Upper lobe of right lung (tissue), 1 donor: Measurements from ENCODE around the gene LRRTM1. TPM values are rescaled to one million over a fixed set of nuclear protein-coding genes. Genes with fewer than 3 reads are reported as not detected.

Experiments used
- ATAC-seq: fragments of 200-7000 bp; cut with Tn5 transposase; one replicate; pipeline ENCODE4 v1.9.1; 2020; ENCODE audit warnings: mild to moderate bottlenecking, moderate library complexity
- DNase-seq: peaks from one replicate; pipeline ENCODE4 v3.0.0-alpha.2; 2020
- H3K27ac ChIP-seq: fragments of 200-600 bp; one replicate; pipeline ENCODE4 v1.8.0; 2022
- H3K27me3 ChIP-seq: fragments of 200-600 bp; one replicate; pipeline ENCODE4 v1.8.0; 2022; ENCODE audit warnings: mild to moderate bottlenecking
- H3K36me3 ChIP-seq: fragments of 200-600 bp; one replicate; pipeline ENCODE4 v1.8.0; 2022
- H3K4me1 ChIP-seq: fragments of 200-600 bp; one replicate; pipeline ENCODE4 v1.8.0; 2022
- H3K4me3 ChIP-seq: fragments of 200-600 bp; one replicate; pipeline ENCODE4 v1.8.0; 2022; ENCODE audit warnings: mild to moderate bottlenecking
- H3K9me3 ChIP-seq: fragments of 200-600 bp; one replicate; pipeline ENCODE4 v1.8.0; 2022
- CTCF ChIP-seq: fragments of 200-600 bp; IDR thresholded peaks from one replicate; pipeline ENCODE4 v1.8.0; 2022; ENCODE audit warnings: antibody characterized with exemption
- intact Hi-C: fragments of 100-400 bp; cut with DNase I; formaldehyde crosslinking; loops from one replicate; pipeline ENCODE4 v1.11.0; 2022
- total RNA-seq: library from RNA; stranded (reverse); fragmentation: NEBNext Ultra II Directional; extraction: Animal tissue kit (Norgen Biotek cat#: 25700); gene quantifications from one replicate; pipeline ENCODE4 v1.2.1, GENCODE V29; 2021
- donor health status: DM: no; HTN: yes; CAD: no; lungs with severe emphysema.

LRRTM1 gene
- total RNA-seq, 1 donor from 2014 or later = not detected

DNA sequence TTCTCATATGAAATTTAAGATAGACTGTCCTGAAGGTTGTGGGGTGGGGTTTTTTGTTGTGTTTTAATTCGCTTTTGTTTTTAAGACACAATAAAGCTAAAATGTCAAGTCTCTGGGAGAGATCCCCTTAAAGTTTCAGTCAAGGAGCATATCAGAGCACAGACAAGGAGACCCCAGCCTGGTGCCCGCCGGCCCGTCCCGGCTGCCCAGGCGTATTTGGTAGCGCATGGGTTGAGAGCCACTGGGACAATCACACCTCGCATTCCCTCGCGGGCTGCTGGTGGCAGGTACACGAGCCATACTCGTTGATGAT, 2.6 kb downstream of the LRRTM1 start:
- DNase-seq (no peak), ATAC-seq (no peak)
- intact Hi-C loops = no loop called here
- peaks cover 56% of the 10 kb centered on the region for H3K27me3 ChIP-seq
- H3K4me1 ChIP-seq = peaks cover 12% of the 10 kb centered on the region
- no peaks in the 10 kb centered on the region for H3K9me3 ChIP-seq
- H3K27ac ChIP-seq = no peak overlapping the region
- TF ChIP-seq CTCF = no peak
- H3K4me3 ChIP-seq = no peak overlapping the region
- no peaks in the 10 kb centered on the region for H3K36me3 ChIP-seq

DNA sequence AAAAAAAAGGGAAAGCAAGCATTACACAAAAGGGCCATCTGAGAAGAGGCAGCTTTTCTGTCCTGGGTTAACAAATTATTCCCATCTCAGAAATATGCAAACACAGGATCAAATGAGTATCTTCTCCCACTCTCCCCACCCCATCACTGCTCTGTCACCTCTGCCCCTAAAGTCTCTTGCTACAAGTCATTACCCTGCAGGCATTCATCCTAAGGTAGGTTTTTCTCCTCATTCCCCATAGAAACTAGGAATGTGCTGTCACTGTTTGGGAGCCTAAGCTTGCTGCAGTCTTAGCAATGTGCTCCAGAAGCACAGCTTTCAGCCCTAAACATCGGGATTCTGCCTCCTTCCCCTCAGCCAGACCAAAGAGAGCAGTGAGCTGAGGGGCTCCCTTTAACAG, 3.6 kb downstream of the LRRTM1 start:
- H3K27me3 ChIP-seq = peaks cover 52% of the 10 kb centered on the region
- TF ChIP-seq CTCF = no peak
- no peaks in the 10 kb centered on the region for H3K36me3 ChIP-seq
- intact Hi-C loops = no loop called here
- no peaks in the 10 kb centered on the region for H3K9me3 ChIP-seq
- ATAC-seq (no peak), DNase-seq (no peak)
- H3K4me1 ChIP-seq = peaks cover 12% of the 10 kb centered on the region
- no peak overlapping the region for H3K27ac ChIP-seq
- no peak overlapping the region for H3K4me3 ChIP-seq

- DNase-seq (no peak), ATAC-seq (no peak)
- Histone ChIP-seq H3K36me3 (no peaks in the 10 kb centered on the region), H3K27me3 (peaks cover 46% of the 10 kb centered on the region), H3K27ac (no peak overlapping the region), H3K9me3 (no peaks in the 10 kb centered on the region), H3K4me3 (no peak overlapping the region), H3K4me1 (peaks cover 12% of the 10 kb centered on the region)
- intact Hi-C loops = no loop called here
- no peak for TF ChIP-seq CTCF
Observed at GRCh38 chr2:80300346-80300745, 4.2 kb downstream of the LRRTM1 start.

DNA sequence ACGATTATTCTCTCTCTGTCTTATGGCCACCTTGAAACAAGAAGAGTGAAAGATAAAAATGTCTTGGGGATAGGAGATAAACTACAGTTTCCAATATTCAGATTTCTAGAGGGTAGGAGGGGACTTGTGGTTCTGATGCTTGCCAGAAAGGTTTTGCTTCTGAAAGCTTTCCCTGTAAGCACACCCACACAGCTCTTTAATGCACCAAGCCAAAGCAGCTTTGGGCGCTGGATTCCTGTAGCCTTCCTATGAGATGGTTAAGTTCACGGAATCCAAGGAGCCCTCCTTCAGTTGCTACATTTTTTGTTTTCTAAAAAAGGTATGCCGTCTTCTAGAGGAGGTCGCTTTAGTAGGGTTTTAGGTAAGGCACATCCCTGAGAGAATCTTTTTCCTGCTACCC, 4.9 kb downstream of the LRRTM1 start:
- intact Hi-C loops = no loop called here
- ATAC-seq (no peak), DNase-seq (no peak)
- Histone ChIP-seq H3K9me3 (no peaks in the 10 kb centered on the region), H3K4me1 (peaks cover 12% of the 10 kb centered on the region), H3K27ac (no peak overlapping the region), H3K27me3 (peaks cover 39% of the 10 kb centered on the region), H3K4me3 (no peak overlapping the region), H3K36me3 (no peaks in the 10 kb centered on the region)
- no peak for TF ChIP-seq CTCF

DNA sequence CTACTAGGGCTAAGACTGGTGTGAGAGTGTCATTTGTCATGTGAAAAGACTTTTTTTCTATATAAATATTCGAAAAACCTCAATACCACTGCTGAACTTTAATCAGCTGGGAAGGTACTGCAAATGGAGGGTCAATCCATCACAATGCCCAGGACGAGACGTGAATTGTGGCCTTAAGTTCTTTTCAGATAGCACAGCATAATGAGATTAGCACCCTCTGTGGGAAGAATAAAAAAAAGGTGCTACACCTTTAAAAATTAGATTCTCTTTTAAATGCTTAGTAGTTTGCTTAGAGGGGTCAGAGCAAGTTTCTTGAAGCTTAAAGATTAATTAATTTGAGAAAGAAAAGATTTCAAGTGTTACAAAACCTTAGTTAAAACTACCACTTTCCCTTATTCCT, 5.6 kb downstream of the LRRTM1 start:
- Histone ChIP-seq H3K4me3 (no peak overlapping the region), H3K27me3 (peaks cover 33% of the 10 kb centered on the region), H3K9me3 (no peaks in the 10 kb centered on the region), H3K4me1 (peaks cover 9% of the 10 kb centered on the region), H3K27ac (no peak overlapping the region), H3K36me3 (no peaks in the 10 kb centered on the region)
- intact Hi-C loops = no loop called here
- ATAC-seq (no peak), DNase-seq (no peak)
- TF ChIP-seq CTCF = no peak

- no peaks in the 10 kb centered on the region for H3K9me3 ChIP-seq
- H3K4me3 ChIP-seq = no peak overlapping the region
- DNase-seq = no peak
- no peak overlapping the region for H3K27ac ChIP-seq
- no peaks in the 10 kb centered on the region for H3K4me1 ChIP-seq
- no peaks in the 10 kb centered on the region for H3K36me3 ChIP-seq
- intact Hi-C loops = no loop called here
- no peak for TF ChIP-seq CTCF
- no peak for ATAC-seq
- no peaks in the 10 kb centered on the region for H3K27me3 ChIP-seq
Observed at GRCh38 chr2:80293039-80293438, 11.5 kb downstream of the LRRTM1 start.
